Endodermal cell (in vitro differentiated cells): ENCODE results near the gene PLVAP. TPM values are rescaled to one million over a fixed set of nuclear protein-coding genes. Genes with fewer than 3 reads are reported as not detected.

Experiments
- DNase-seq: peaks from one replicate; pipeline ENCODE4 v3.0.0-alpha.2; 2017
- H3K27ac ChIP-seq: 2 replicates; pipeline ENCODE4 v1.5.1; 2013; ENCODE audit warnings: mild to moderate bottlenecking, low read depth, low read length, moderate library complexity
- H3K27me3 ChIP-seq: 2 replicates; pipeline ENCODE4 v1.6.1; 2013; ENCODE audit warnings: mild to moderate bottlenecking, low read length, moderate library complexity; ENCODE audit not compliant: insufficient read depth, control insufficient read depth, poor library complexity, severe bottlenecking
- H3K36me3 ChIP-seq: 2 replicates; pipeline ENCODE4 v1.7.0; 2013; ENCODE audit warnings: mild to moderate bottlenecking, low read length, moderate library complexity; ENCODE audit not compliant: control insufficient read depth, insufficient read depth
- H3K4me1 ChIP-seq: one replicate; pipeline ENCODE4 v1.7.0; 2013; ENCODE audit warnings: low read length; ENCODE audit not compliant: control insufficient read depth, insufficient read depth
- H3K4me3 ChIP-seq: 2 replicates; pipeline ENCODE4 v1.5.1; 2013; ENCODE audit warnings: mild to moderate bottlenecking, low read length, moderate library complexity
- H3K9ac ChIP-seq: 2 replicates; pipeline ENCODE4 v1.6.1; 2013; ENCODE audit warnings: mild to moderate bottlenecking, low read length, moderate library complexity; ENCODE audit not compliant: poor library complexity, severe bottlenecking; ENCODE audit errors: extremely low read depth
- H3K9me3 ChIP-seq: 2 replicates; pipeline ENCODE4 v1.6.1; 2013; ENCODE audit warnings: mild to moderate bottlenecking, low read length, moderate library complexity; ENCODE audit not compliant: control insufficient read depth
- H3K27ac Mint-ChIP-seq: 2 replicates; pipeline ENCODE4 v1.8.0; 2020; ENCODE audit warnings: mixed read lengths
- H3K27me3 Mint-ChIP-seq: 2 replicates; pipeline ENCODE4 v1.8.0; 2021; ENCODE audit warnings: mild to moderate bottlenecking, mixed read lengths; ENCODE audit not compliant: insufficient read depth
- H3K36me3 Mint-ChIP-seq: 2 replicates; pipeline ENCODE4 v1.8.0; 2020; ENCODE audit warnings: low read depth, mixed read lengths
- H3K4me1 Mint-ChIP-seq: 2 replicates; pipeline ENCODE4 v1.8.0; 2020; ENCODE audit warnings: mixed read lengths
- H3K4me3 Mint-ChIP-seq: 2 replicates; pipeline ENCODE4 v1.8.0; 2020; ENCODE audit warnings: mild to moderate bottlenecking, moderate library complexity, mixed read lengths
- H3K9me3 Mint-ChIP-seq: 2 replicates; pipeline ENCODE4 v1.8.0; 2020; ENCODE audit warnings: mild to moderate bottlenecking, mixed read lengths
- WGBS, 2 experiments: methylation state at CpG; one replicate each; pipeline versions ENCODE4 v1.1.5 to v1.1.7; 2013; ENCODE audit warnings: missing lambda C conversion rate in 2 of 2, mixed read lengths in 1 of 2; ENCODE audit not compliant: insufficient coverage in 1 of 2, insufficient read length in 1 of 2; 5-methylcytosine and 5-hydroxymethylcytosine counted together
- total RNA-seq, 2 donors: library from RNA; stranded (reverse); fragmentation: NEBNext Ultra II Directional in 1 of 2; extraction: Animal tissue kit (Norgen Biotek cat#: 25700) in 1 of 2; gene quantifications; 2 replicates in 1 of 2; 3 replicates in 1 of 2; pipeline ENCODE4 v1.2.1, GENCODE V29; 2021
- TF ChIP-seq, protein P1 (sequence below): fragments of 200-600 bp; sonication (generic); conservative IDR thresholded peaks from 2 replicates; pipeline ENCODE4 v1.5.0; 2021; ENCODE audit warnings: antibody characterized with exemption, mild to moderate bottlenecking

The PLVAP gene
- total RNA-seq, 2 donors from 2014 or later: 0.44 TPM; not detected in 1

DNA sequence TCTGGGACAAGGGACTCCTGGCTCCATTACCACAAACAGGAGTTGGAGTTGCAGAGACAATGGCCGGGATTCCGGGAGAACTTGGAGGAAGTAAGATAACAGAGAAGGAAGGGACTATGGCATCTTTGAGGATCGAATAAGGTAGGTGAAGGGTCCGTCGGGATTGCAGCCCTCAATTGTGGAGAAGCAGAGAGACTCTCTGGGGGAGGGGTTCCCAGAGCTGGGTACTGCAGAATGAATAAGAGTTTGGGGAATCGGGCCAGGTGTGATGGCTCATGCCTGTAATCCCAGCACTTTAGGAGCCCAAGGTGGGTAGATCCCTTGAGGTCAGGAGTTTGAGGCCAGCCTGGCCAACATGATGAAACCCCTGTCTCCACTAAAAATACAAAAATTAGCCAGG is 24.5 kb upstream of the PLVAP start:
- peaks cover 12% of the 10 kb centered on the region for H3K4me1 Mint-ChIP-seq
- Histone ChIP-seq H3K4me3 (no peak overlapping the region), H3K36me3 (peaks cover 28% of the 10 kb centered on the region), H3K4me1 (peaks cover 16% of the 10 kb centered on the region), H3K27me3 (no peaks in the 10 kb centered on the region), H3K27ac (no peak overlapping the region), H3K9me3 (no peaks in the 10 kb centered on the region), H3K9ac (no peak overlapping the region)
- no peak for DNase-seq
- H3K27ac Mint-ChIP-seq: no peak overlapping the region
- H3K36me3 Mint-ChIP-seq: peaks cover 5% of the 10 kb centered on the region
- H3K9me3 Mint-ChIP-seq: no peaks in the 10 kb centered on the region
- H3K4me3 Mint-ChIP-seq: no peak overlapping the region
- H3K27me3 Mint-ChIP-seq: no peaks in the 10 kb centered on the region
- 94 to 100% methylated on average over 5 to 6 of the region's 6 CpGs for WGBS, 2 experiments
- TF ChIP-seq, protein P1, sequence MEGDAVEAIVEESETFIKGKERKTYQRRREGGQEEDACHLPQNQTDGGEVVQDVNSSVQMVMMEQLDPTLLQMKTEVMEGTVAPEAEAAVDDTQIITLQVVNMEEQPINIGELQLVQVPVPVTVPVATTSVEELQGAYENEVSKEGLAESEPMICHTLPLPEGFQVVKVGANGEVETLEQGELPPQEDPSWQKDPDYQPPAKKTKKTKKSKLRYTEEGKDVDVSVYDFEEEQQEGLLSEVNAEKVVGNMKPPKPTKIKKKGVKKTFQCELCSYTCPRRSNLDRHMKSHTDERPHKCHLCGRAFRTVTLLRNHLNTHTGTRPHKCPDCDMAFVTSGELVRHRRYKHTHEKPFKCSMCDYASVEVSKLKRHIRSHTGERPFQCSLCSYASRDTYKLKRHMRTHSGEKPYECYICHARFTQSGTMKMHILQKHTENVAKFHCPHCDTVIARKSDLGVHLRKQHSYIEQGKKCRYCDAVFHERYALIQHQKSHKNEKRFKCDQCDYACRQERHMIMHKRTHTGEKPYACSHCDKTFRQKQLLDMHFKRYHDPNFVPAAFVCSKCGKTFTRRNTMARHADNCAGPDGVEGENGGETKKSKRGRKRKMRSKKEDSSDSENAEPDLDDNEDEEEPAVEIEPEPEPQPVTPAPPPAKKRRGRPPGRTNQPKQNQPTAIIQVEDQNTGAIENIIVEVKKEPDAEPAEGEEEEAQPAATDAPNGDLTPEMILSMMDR: no peak

DNA sequence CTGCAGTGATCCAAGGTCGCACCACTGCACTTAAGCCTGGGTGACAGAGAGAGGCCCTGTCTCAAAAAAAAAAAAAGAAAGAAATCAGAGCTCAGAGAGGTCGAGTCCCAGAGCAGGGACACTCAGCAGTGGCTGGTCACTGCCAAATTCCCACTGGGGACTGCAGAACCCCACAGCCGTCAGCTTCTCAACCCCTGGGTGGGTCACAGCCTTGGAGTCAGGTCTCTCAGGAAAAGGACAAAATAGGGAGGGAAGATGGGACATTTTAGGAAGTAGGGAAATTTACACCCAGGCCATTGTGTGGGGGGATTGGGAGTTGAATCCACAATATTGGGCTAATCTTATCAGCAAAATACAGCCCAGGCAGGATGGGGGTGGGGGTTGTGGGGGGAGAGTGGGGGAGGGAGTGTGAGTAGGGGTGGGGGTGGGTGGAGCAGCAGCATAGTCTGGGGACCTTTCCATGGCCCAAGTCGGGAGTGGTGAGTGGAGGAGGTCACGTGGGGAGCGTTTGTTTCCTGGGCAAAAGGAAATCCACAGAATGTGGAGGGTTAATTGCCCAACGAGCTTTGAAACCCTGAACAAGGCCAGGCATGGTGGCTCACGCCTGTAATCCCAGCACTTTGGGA is 21.9 kb upstream of the PLVAP start:
- no peak overlapping the region for H3K4me3 Mint-ChIP-seq
- peaks cover 28% of the 10 kb centered on the region for H3K36me3 ChIP-seq
- peaks cover 7% of the 10 kb centered on the region for H3K4me1 ChIP-seq
- peaks cover 5% of the 10 kb centered on the region for H3K4me1 Mint-ChIP-seq
- H3K27me3 ChIP-seq: no peaks in the 10 kb centered on the region
- peaks cover 5% of the 10 kb centered on the region for H3K36me3 Mint-ChIP-seq
- no peaks in the 10 kb centered on the region for H3K9me3 ChIP-seq
- H3K27ac Mint-ChIP-seq: peak overlapping the region; percentile 95
- 73% methylated on average over 6 to 8 of the region's 8 CpGs for WGBS, 2 experiments
- TF ChIP-seq, protein P1: no peak
- no peak overlapping the region for H3K27ac ChIP-seq
- no peak overlapping the region for H3K4me3 ChIP-seq
- H3K9ac ChIP-seq: peak overlapping the region; percentile 66
- H3K9me3 Mint-ChIP-seq: no peaks in the 10 kb centered on the region
- H3K27me3 Mint-ChIP-seq: no peaks in the 10 kb centered on the region
- DNase-seq: no peak

DNA sequence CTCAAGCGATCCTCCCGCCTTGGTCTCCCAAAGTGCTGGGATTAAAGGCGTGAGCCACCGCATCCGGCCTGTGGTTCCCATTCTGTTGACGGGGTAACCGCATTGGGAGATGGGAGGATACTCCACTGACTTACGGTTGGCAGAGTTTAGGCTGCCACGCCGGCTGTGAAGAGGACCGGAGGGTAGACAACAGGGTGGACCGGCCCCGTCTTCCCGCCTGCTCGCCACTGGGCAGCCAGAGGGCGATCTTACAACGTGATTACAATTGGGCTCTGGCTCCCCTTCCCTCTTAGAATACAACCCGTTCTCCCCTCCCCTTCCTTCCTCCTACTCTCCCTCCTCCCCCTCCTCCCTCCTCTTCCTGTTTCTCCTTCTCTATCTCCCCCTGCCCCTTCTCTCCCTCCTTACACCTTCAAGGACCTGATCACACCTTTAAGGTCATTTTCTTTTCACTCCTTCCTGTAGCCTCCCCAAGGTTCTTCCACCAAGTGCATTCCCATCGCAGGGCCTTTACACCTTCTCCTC is 17.8 kb upstream of the PLVAP start:
- peak; percentile 89 for DNase-seq
- Mint-ChIP-seq H3K27ac (peak overlapping the region; percentile 70), H3K4me3 (no peak overlapping the region), H3K9me3 (peaks cover 2% of the 10 kb centered on the region), H3K4me1 (peaks cover 8% of the 10 kb centered on the region), H3K27me3 (peaks cover 7% of the 10 kb centered on the region), H3K36me3 (no peaks in the 10 kb centered on the region)
- Histone ChIP-seq H3K4me1 (no peaks in the 10 kb centered on the region), H3K9me3 (peaks cover 1% of the 10 kb centered on the region), H3K4me3 (no peak overlapping the region), H3K36me3 (peaks cover 8% of the 10 kb centered on the region), H3K27me3 (no peaks in the 10 kb centered on the region), H3K9ac (no peak overlapping the region), H3K27ac (peak overlapping the region; percentile 49)
- WGBS, 2 experiments: 27 to 54% methylated on average over 8 to 19 of the region's 19 CpGs
- TF ChIP-seq, protein P1: peak; percentile 85
